ENCODE measurements around the gene TAAR8.
"Not testable (repeated sequence)": the region's sequence is repeated elsewhere in the genome, so short reads cannot be mapped to it uniquely, and the experiment has no call there.

The TAAR8 gene

GRCh38 chr6:132548746-132549463 lies 3.6 kb upstream of the TAAR8 start:
- no peak for DNase-seq

DNA sequence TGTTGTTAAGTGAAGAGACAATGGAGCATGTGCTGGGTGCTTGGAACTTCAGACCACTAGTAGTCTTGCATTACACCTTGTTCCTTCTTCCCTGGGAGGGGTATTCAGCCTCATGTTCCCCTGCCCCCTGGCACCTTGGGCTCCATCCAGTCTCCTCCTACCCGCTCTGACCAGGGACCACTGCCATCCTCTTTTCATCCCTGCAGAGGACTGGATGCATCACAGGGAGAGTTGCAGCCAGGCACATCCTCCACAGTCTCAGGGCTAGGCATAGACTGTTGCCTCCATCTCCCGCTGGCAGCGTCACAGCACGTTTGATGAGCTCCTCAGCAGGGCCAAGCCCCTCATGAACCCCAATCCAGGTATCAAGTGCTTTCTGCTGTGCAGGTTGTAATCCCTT lies 1.3 kb upstream of the TAAR8 start:
- DNase-seq: no peak

DNA sequence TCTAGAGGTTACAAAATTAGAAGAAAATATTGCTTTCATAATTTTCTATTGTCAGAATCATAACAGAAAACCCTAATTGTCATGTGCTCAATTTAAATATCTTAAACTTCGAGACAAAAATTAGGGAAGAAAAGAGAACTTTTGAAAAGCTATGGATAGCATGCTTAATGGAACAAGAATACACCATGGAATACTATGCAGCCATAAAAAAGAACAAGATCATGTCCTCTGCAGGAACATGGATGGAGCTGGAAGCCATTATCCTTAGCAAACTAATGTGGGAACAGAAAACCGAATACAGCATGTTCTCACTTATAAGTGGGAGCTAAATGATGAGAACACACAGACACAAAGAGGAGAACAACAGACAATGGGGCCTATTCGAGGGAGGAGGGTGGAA lies 7.6 kb downstream of the TAAR8 start:
- DNase-seq: not testable (repeated sequence)

GRCh38 chr6:132566404-132566803 lies 13.9 kb downstream of the TAAR8 start:
- DNase-seq: no peak

DNA sequence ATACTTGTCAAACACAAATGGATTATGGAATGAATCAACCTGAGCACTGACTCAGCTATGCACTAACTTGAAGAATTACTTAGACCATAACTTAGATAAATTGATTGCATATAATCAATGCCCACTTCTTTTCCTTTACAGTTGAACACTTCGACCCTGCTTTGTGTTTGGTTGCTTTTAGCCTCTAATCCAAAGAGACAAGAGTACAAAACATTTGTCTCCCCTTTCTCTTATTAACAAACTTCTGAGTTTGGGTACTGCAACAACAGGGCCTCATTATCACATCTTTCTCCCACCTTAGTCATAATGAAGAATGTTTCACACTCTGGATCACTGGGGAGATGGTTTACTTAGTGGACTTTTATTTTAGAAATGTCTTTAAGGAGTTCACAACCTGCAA lies 15.1 kb downstream of the TAAR8 start:
- DNase-seq: no peak

DNA sequence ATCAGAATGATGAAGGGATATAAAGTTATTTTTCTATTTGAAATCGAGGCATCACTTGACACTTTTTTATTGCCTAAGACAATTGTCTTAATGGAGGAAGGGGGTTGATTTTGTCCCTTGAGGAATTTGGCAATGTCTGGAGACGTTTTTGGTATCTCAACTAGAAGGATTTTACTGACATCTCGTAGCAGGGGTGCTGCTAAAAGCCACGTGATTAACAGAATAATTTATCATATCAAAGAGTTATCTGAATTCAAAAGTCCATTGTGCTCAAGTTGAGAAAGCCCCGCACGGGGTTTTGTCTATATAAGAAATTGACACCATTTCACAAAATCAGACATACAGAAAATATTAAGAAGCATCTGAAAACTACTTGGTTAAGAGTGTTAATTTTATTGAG lies 16.1 kb downstream of the TAAR8 start:
- DNase-seq: no peak

GRCh38 chr6:132569170-132569569 lies 16.7 kb downstream of the TAAR8 start:
- no peak for DNase-seq

DNA sequence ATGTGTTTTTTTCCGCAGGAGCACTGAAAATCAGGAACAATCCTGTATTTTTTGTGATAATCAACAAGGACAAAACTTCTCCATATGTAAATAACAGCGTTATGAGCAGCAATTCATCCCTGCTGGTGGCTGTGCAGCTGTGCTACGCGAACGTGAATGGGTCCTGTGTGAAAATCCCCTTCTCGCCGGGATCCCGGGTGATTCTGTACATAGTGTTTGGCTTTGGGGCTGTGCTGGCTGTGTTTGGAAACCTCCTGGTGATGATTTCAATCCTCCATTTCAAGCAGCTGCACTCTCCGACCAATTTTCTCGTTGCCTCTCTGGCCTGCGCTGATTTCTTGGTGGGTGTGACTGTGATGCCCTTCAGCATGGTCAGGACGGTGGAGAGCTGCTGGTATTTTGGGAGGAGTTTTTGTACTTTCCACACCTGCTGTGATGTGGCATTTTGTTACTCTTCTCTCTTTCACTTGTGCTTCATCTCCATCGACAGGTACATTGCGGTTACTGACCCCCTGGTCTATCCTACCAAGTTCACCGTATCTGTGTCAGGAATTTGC lies 17.8 kb downstream of the TAAR8 start, which contains the start of gene TAAR6:
TAAR6 (plus strand) TSS at position 102 of the 557 bp plus-strand sequence; CDS start at position 102, 0 bp downstream.
- DNase-seq: no peak

DNA sequence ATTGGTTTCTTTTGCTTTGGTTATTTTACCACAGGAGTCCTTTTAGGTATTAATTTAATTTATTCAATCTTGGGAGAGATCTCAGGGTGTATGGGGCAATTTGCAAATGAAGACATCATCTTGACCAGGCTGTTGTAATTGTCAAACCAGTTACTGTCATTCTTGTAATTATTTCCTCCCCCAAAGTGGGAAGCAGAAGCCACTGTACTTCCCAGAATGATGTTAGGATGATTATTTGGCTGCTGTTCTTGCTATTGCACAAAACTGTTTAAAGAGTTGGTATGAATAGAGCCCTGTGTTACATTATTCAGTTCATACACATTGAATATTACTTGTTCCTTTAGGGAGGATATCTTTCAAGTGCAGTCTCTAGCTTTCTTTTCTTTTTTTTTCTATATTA lies 19.3 kb downstream of the TAAR8 start:
- DNase-seq: no peak

DNA sequence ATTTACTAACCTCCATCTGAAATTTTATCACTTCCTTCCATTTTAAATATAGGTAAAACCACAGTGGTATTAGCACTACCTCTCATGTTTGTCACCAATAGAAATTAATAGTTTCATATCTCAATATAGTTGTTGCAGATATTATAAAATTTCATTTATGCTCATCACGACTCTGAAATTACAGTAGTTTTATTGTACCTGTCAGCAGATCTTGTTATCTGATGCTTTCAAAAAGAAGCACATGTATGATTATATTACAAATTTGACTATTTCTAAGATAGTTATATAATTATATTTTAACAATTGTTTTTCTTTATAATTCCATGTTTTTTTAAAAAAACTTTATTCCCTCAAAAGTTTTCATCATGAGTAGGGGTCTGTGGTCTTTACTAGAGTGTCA lies 32.2 kb downstream of the TAAR8 start:
- no peak for DNase-seq

- no peak for DNase-seq
Observed at GRCh38 chr6:132587424-132587823, 35.0 kb downstream of the TAAR8 start.

DNA sequence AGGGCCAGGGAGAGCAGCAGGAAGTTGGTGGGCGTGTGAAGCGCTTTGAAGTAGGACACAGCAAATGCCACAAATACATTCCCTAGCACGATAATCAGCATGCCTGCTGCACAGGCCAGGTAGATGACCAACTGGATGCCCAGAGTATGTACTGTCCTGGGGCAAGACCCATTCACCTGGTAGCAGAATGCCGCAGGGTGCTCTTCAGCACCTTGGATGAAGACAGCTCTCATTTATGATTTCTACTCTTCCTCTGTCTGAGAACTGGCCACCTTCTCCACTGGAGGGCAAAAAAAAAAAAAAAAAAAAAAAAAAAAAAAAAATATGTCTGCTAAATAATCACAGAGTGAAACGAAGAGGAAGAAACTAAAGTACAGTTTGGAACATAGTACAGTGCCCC lies 37.0 kb downstream of the TAAR8 start, which contains the start of gene TAAR5:
TAAR5 (minus strand) TSS at position 288 of the 400 bp plus-strand sequence; CDS start at position 233, 55 bp downstream.
- DNase-seq: no peak

- no peak for DNase-seq
Observed at GRCh38 chr6:132590362-132590761, 37.9 kb downstream of the TAAR8 start.

DNA sequence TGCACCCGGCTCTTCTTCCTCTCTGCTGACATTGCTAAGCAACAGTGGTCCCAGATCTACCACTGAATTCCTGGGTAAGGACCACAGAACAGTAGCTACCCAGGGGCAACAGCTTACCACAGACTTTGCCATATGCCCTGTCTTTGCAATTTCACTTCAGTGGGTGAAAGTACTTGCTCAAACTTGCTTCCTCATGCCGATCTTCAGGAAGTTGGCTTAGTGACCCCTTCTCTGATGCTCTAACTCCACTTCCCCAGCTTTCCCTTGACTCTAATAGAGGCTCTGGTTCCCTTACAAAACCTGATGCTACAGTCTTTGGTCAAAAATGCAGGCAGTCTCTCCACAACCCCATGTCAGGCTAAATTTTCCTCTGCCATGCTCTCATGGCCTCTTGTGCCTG lies 40.4 kb downstream of the TAAR8 start:
- DNase-seq: no peak

GRCh38 chr6:132596201-132596600 lies 43.7 kb downstream of the TAAR8 start:
- DNase-seq: no peak

DNA sequence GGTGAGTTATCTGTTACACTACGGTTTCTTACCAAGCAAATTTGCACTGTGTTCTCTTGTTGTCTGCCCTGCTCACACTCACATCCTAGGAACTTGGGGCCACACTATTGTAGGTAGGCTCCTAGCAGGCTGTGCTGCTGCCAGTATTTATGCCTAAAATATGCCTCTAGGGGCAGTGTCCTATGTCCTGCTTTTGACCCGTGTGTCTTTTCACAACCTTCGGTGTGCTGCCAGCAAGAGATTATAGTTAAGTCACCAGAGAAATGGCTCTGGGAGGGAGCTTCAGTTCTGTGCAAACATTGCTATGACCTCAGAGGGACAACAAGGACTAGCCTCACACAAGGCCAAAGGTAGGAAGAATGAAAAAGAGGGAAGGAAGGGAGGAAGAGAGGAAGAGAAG lies 46.0 kb downstream of the TAAR8 start:
- DNase-seq: no peak

DNA sequence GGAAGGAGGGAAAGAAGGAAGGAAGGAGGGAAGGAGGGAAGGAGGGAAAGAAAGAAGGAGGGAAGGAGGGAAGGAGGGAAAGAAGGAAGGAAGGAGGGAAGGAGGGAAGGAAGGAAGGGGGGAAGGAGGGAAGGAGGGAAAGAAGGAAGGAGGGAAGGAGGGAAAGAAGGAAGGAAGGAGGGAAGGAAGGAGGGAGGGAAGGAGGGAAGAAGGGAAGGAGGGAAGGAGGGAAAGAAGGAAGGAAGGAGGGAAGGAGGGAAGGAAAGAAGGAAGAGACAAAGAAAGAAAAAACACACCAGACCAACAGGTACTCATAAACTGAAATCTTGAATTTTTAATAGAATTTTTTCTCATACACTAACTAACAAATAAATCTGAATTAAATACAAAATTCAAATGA lies 48.4 kb downstream of the TAAR8 start:
- DNase-seq: not testable (repeated sequence)
